GM12892 (cell line): ENCODE results near the gene PAEP.

ENCODE experiments used
- POLR2A ChIP-seq: IDR thresholded peaks from 2 replicates; pipeline ENCODE4 v1.6.1; 2011; ENCODE audit warnings: low read depth, low read length, control low read depth
- POLR2AphosphoS5 ChIP-seq: IDR thresholded peaks from 2 replicates; pipeline ENCODE4 v1.6.1; 2011; ENCODE audit warnings: low read depth, low read length, control low read depth
- TAF1 ChIP-seq: IDR thresholded peaks from 2 replicates; pipeline ENCODE4 v1.6.1; 2011; ENCODE audit warnings: low read depth, mild to moderate bottlenecking, control low read depth, low read length, borderline replicate concordance

- no peak for TF ChIP-seq POLR2A
- TF ChIP-seq TAF1, result no peak
- TF ChIP-seq POLR2AphosphoS5, result no peak
Observed at GRCh38 chr9:135600296-135600817, 38.8 kb downstream of the PAEP start.
